Measurements from ENCODE around the gene LSM14B.

DNA sequence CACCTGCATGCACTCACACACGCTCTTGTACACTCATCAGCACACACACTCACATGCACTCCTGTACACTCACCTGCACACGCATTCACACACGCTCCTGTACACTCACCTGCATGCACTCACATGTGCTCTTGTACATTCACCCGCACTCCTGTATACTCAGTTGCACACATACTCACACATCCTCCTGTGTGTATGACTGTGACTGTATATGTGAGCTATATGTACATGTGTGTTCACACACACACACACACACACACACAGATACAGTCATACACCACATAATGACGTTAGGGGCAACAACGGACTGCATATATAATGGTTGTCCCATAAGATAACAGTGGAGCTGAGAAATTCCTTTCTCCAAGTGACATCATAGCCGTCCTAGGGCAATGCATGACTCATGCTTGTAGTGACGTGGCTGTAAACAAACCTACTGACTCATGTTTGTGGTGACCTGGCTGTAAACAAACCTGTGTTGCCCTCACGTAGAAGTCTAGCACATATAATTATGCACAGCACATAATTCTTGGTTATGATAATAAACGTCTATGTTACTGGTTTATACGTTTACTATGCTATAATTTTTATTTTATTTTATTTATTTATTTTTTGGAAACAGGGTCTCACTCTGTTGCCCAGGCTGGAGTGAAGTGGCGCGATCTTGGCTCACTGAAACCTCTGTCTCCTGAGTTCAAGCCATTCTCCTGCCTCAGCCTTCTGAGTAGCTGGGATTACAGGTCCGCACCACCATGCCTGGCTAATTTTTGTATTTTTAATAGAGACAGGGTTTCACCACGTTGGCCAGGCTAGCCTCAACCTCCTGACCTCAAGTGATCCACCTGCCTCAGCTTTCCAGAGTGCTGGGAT, 33.8 kb upstream of the LSM14B start:
- TF ChIP-seq, protein P1, sequence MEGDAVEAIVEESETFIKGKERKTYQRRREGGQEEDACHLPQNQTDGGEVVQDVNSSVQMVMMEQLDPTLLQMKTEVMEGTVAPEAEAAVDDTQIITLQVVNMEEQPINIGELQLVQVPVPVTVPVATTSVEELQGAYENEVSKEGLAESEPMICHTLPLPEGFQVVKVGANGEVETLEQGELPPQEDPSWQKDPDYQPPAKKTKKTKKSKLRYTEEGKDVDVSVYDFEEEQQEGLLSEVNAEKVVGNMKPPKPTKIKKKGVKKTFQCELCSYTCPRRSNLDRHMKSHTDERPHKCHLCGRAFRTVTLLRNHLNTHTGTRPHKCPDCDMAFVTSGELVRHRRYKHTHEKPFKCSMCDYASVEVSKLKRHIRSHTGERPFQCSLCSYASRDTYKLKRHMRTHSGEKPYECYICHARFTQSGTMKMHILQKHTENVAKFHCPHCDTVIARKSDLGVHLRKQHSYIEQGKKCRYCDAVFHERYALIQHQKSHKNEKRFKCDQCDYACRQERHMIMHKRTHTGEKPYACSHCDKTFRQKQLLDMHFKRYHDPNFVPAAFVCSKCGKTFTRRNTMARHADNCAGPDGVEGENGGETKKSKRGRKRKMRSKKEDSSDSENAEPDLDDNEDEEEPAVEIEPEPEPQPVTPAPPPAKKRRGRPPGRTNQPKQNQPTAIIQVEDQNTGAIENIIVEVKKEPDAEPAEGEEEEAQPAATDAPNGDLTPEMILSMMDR (IDR thresholded peaks at IDR 0.05 in 2 of 3, conservative IDR thresholded peaks at IDR 0.05 in 1 of 3; ENCODE audit: borderline replicate concordance in 1 of 3, insufficient read depth in 1 of 3, low read depth in 2 of 3, low read length in 2 of 3) = no peak
- TF ChIP-seq, protein P2, sequence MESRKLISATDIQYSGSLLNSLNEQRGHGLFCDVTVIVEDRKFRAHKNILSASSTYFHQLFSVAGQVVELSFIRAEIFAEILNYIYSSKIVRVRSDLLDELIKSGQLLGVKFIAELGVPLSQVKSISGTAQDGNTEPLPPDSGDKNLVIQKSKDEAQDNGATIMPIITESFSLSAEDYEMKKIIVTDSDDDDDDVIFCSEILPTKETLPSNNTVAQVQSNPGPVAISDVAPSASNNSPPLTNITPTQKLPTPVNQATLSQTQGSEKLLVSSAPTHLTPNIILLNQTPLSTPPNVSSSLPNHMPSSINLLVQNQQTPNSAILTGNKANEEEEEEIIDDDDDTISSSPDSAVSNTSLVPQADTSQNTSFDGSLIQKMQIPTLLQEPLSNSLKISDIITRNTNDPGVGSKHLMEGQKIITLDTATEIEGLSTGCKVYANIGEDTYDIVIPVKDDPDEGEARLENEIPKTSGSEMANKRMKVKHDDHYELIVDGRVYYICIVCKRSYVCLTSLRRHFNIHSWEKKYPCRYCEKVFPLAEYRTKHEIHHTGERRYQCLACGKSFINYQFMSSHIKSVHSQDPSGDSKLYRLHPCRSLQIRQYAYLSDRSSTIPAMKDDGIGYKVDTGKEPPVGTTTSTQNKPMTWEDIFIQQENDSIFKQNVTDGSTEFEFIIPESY (IDR thresholded peaks at IDR 0.05; ENCODE audit: extremely low read depth, insufficient replicate concordance, low read length) = no peak
- TF ChIP-seq, protein P3, sequence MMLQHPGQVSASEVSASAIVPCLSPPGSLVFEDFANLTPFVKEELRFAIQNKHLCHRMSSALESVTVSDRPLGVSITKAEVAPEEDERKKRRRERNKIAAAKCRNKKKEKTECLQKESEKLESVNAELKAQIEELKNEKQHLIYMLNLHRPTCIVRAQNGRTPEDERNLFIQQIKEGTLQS (IDR thresholded peaks at IDR 0.05) = peak; percentile 78
- no peak for TF ChIP-seq POLR2A (IDR thresholded peaks at IDR 0.05; ENCODE audit: borderline replicate concordance, extremely low read depth, insufficient read depth, insufficient read length)
- TF ChIP-seq YY1 (IDR thresholded peaks at IDR 0.05; ENCODE audit: extremely low read depth, insufficient replicate concordance, low read depth, low read length) = no peak
- no peak for TF ChIP-seq SIN3A (IDR thresholded peaks at IDR 0.05; ENCODE audit: low read depth)
- TF ChIP-seq, protein P4, sequence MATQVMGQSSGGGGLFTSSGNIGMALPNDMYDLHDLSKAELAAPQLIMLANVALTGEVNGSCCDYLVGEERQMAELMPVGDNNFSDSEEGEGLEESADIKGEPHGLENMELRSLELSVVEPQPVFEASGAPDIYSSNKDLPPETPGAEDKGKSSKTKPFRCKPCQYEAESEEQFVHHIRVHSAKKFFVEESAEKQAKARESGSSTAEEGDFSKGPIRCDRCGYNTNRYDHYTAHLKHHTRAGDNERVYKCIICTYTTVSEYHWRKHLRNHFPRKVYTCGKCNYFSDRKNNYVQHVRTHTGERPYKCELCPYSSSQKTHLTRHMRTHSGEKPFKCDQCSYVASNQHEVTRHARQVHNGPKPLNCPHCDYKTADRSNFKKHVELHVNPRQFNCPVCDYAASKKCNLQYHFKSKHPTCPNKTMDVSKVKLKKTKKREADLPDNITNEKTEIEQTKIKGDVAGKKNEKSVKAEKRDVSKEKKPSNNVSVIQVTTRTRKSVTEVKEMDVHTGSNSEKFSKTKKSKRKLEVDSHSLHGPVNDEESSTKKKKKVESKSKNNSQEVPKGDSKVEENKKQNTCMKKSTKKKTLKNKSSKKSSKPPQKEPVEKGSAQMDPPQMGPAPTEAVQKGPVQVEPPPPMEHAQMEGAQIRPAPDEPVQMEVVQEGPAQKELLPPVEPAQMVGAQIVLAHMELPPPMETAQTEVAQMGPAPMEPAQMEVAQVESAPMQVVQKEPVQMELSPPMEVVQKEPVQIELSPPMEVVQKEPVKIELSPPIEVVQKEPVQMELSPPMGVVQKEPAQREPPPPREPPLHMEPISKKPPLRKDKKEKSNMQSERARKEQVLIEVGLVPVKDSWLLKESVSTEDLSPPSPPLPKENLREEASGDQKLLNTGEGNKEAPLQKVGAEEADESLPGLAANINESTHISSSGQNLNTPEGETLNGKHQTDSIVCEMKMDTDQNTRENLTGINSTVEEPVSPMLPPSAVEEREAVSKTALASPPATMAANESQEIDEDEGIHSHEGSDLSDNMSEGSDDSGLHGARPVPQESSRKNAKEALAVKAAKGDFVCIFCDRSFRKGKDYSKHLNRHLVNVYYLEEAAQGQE (IDR thresholded peaks at IDR 0.05; ENCODE audit: low read depth) = no peak
